HL-60 (cell line): ENCODE data around the gene FYN.
"Not testable (repeated sequence)": the region's sequence is repeated elsewhere in the genome, so short reads cannot be mapped to it uniquely, and the experiment has no call there.

Experiments
- DNase-seq, 2 experiments: peaks; one replicate each; pipeline ENCODE4 v3.0.0-alpha.2; 2010 to 2020; ENCODE audit warnings: low read depth in 1 of 2, low spot score in 1 of 2
- H3K27ac ChIP-seq: fragments of 250-450 bp; sonication (Bioruptor Pico); replicated peaks from 2 replicates; pipeline ENCODE4 v1.5.1; 2020; ENCODE audit warnings: mild to moderate bottlenecking, moderate library complexity
- H3K27me3 ChIP-seq: fragments of 250-450 bp; sonication (Bioruptor Pico); 2 replicates; pipeline ENCODE4 v1.5.1; 2021; ENCODE audit warnings: mild to moderate bottlenecking, moderate library complexity; ENCODE audit not compliant: insufficient read depth, poor library complexity, severe bottlenecking
- H3K4me3 ChIP-seq: replicated peaks from 2 replicates; pipeline ENCODE4 v1.5.1; 2011; ENCODE audit warnings: mild to moderate bottlenecking, control low read depth, low read length; ENCODE audit not compliant: insufficient read depth
- GABPA ChIP-seq: IDR thresholded peaks from 2 replicates; pipeline ENCODE4 v1.6.1; 2012; ENCODE audit warnings: low read depth
- POLR2AphosphoS5 ChIP-seq: IDR thresholded peaks from 2 replicates; pipeline ENCODE4 v1.6.1; 2012; ENCODE audit warnings: low read depth
- SPI1 ChIP-seq: IDR thresholded peaks from 2 replicates; pipeline ENCODE4 v1.6.1; 2012; ENCODE audit warnings: low read depth, mild to moderate bottlenecking, borderline replicate concordance
- TF ChIP-seq, protein P1 (sequence below): IDR thresholded peaks from one replicate; pipeline ENCODE4 v1.5.1; 2011; ENCODE audit warnings: low read length, control low read depth, inconsistent platforms; ENCODE audit not compliant: insufficient read depth
- TF ChIP-seq, protein P2 (sequence below): IDR thresholded peaks from 2 replicates; pipeline ENCODE4 v1.6.1; 2012; ENCODE audit warnings: low read depth; ENCODE audit not compliant: insufficient replicate concordance

FYN gene

DNA sequence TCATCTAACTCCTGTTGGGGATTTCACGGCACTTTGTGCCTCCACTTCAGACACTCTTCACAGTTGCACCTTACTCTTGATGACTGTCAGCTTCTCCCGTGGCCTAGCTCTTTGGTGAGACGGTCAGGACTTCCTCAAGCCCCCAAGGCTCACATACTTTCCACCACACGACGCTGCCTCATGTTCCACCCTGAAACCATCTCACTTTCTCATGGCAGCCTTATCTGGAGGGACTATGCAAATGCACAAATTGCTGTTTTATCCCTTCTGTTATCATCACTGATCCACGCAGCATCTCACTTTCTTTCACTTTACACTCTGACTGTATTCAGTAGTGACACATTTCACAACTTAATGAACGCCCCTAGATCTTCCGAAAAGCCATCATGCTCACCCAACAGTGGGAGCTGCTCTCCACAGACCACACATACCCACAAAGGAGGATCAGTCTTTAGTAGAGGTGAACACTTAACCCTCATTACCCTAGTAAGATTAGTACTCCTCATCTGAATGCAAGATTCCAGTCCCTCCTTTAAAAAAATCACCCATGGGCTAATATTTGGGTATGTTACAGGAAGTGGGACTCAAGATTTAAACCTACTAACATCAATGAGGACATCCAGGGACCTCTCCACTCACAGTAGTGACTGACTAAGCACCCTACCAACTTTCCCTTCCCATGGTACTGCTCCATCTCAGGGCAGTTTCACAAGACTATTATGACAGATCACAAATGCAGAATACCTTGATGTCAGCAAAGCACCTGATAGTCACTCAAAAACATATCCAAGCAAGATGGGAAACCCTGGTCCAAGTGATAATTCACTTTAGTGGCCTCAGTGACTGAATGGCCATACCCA, 35.4 kb downstream of the FYN start:
- TF ChIP-seq, protein P1, sequence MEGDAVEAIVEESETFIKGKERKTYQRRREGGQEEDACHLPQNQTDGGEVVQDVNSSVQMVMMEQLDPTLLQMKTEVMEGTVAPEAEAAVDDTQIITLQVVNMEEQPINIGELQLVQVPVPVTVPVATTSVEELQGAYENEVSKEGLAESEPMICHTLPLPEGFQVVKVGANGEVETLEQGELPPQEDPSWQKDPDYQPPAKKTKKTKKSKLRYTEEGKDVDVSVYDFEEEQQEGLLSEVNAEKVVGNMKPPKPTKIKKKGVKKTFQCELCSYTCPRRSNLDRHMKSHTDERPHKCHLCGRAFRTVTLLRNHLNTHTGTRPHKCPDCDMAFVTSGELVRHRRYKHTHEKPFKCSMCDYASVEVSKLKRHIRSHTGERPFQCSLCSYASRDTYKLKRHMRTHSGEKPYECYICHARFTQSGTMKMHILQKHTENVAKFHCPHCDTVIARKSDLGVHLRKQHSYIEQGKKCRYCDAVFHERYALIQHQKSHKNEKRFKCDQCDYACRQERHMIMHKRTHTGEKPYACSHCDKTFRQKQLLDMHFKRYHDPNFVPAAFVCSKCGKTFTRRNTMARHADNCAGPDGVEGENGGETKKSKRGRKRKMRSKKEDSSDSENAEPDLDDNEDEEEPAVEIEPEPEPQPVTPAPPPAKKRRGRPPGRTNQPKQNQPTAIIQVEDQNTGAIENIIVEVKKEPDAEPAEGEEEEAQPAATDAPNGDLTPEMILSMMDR = no peak
- TF ChIP-seq GABPA = no peak
- TF ChIP-seq, protein P2, sequence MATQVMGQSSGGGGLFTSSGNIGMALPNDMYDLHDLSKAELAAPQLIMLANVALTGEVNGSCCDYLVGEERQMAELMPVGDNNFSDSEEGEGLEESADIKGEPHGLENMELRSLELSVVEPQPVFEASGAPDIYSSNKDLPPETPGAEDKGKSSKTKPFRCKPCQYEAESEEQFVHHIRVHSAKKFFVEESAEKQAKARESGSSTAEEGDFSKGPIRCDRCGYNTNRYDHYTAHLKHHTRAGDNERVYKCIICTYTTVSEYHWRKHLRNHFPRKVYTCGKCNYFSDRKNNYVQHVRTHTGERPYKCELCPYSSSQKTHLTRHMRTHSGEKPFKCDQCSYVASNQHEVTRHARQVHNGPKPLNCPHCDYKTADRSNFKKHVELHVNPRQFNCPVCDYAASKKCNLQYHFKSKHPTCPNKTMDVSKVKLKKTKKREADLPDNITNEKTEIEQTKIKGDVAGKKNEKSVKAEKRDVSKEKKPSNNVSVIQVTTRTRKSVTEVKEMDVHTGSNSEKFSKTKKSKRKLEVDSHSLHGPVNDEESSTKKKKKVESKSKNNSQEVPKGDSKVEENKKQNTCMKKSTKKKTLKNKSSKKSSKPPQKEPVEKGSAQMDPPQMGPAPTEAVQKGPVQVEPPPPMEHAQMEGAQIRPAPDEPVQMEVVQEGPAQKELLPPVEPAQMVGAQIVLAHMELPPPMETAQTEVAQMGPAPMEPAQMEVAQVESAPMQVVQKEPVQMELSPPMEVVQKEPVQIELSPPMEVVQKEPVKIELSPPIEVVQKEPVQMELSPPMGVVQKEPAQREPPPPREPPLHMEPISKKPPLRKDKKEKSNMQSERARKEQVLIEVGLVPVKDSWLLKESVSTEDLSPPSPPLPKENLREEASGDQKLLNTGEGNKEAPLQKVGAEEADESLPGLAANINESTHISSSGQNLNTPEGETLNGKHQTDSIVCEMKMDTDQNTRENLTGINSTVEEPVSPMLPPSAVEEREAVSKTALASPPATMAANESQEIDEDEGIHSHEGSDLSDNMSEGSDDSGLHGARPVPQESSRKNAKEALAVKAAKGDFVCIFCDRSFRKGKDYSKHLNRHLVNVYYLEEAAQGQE = no peak
- TF ChIP-seq POLR2AphosphoS5 = no peak
- TF ChIP-seq SPI1 = no peak
- no peak overlapping the region for H3K4me3 ChIP-seq
- DNase-seq = no peak
- no peaks in the 10 kb centered on the region for H3K27me3 ChIP-seq
- no peak overlapping the region for H3K27ac ChIP-seq

DNA sequence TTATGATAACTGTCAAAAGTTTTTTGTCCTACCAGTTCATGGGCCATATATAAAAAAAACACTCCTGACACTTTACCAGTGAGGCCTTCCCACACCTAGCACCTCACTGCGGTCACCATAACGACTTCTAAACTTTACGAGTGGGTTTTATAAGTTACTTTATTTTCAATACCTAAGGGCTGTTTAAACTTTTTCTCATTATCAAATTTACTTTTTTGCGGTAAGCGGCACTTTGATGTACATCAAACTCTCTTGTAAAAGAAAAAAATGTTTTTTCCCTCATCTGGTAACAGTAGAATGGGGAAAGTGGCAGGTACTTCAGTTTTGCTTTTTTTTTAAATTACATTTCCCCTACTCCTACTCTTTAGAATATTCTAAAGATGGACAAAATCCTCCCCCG, 36.2 kb downstream of the FYN start:
- H3K27ac ChIP-seq = no peak overlapping the region
- TF ChIP-seq, protein P2 = no peak
- TF ChIP-seq POLR2AphosphoS5 (no peak), GABPA (no peak), SPI1 (no peak)
- TF ChIP-seq, protein P1 = no peak
- H3K27me3 ChIP-seq = no peaks in the 10 kb centered on the region
- DNase-seq = no peak
- H3K4me3 ChIP-seq = no peak overlapping the region

DNA sequence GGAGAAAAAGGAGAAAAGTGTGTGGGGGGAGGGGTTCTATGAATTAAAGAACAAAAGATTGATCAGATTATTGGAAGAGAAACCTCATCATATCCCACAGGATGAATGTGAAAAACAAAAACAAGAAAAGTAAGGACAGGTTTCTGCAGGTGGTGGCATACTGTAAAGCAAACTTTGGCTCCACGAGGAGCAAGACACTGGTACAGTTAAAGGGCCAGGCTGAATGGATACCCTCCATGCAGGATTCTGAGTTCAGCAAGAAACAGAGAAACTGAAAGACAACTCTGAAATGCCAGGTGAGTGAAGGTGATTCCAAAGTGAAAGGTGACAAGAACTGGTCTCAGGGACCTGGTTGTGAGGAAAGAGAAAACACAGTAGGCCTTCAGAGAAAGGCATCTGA, 37.4 kb downstream of the FYN start:
- Histone ChIP-seq H3K27ac (no peak overlapping the region), H3K27me3 (no peaks in the 10 kb centered on the region), H3K4me3 (no peak overlapping the region)
- DNase-seq = no peak
- TF ChIP-seq POLR2AphosphoS5 = no peak
- TF ChIP-seq, protein P2 = no peak
- TF ChIP-seq, protein P1 = no peak
- no peak for TF ChIP-seq GABPA
- TF ChIP-seq SPI1 = no peak

DNA sequence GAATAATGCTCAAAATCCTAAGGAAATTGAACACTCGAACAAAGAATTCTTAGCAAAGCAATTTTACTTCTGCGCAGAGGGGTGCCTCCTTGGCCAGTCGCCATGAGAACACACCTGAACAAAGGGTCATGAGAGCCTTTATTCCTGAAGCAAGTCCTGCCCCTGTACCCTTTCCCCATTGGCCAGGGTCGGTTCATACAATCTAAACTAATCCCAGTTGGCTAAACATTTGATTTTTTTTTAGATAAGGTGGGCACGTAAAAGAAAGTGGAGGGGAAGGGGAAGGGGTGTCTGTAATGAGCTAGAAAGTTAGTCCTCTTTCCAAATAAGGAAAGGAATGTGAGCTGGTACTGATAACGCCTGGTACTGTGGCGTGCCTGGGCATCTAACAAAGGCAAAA, 37.9 kb downstream of the FYN start:
- H3K4me3 ChIP-seq, H3K27me3 ChIP-seq, H3K27ac ChIP-seq, DNase-seq: not testable (repeated sequence)
